HUES48 (cell line): ENCODE results near the gene CDC42EP1.
"Not testable (repeated sequence)": the region's sequence is repeated elsewhere in the genome, so short reads cannot be mapped to it uniquely, and the experiment has no call there.

Experiments used
- H3K27ac ChIP-seq: one replicate; pipeline ENCODE4 v1.7.0; 2013; ENCODE audit warnings: low read depth, low read length, inconsistent platforms
- H3K27me3 ChIP-seq: 2 replicates; pipeline ENCODE4 v1.6.1; 2013; ENCODE audit warnings: mild to moderate bottlenecking, low read length; ENCODE audit not compliant: control insufficient read depth, insufficient read depth
- H3K36me3 ChIP-seq: 2 replicates; pipeline ENCODE4 v1.6.1; 2013; ENCODE audit warnings: low read length; ENCODE audit not compliant: control insufficient read depth, insufficient read depth
- H3K4me1 ChIP-seq: 2 replicates; pipeline ENCODE4 v1.6.1; 2013; ENCODE audit warnings: mild to moderate bottlenecking, low read length; ENCODE audit not compliant: control insufficient read depth, insufficient read depth
- H3K4me3 ChIP-seq: 2 replicates; pipeline ENCODE4 v1.5.1; 2013; ENCODE audit warnings: mild to moderate bottlenecking, low read depth, low read length
- H3K9ac ChIP-seq: 2 replicates; pipeline ENCODE4 v1.6.1; 2013; ENCODE audit warnings: mild to moderate bottlenecking, low read depth, low read length, moderate library complexity
- H3K9me3 ChIP-seq: 2 replicates; pipeline ENCODE4 v1.6.1; 2013; ENCODE audit warnings: low read length; ENCODE audit not compliant: control insufficient read depth, insufficient read depth

The CDC42EP1 gene

GRCh38 chr22:37608477-37609239 lies 48.4 kb downstream of the CDC42EP1 start, which contains the start of gene GGA1:
GGA1 (plus strand) TSS chr22:37608834; CDS start chr22:37608861, 27 bp downstream.
- no peaks in the 10 kb centered on the region for H3K36me3 ChIP-seq
- no peaks in the 10 kb centered on the region for H3K4me1 ChIP-seq
- peak within 1 kb of the TSS; percentile 100 for H3K27ac ChIP-seq
- peak within 1 kb of the TSS; percentile 86 for H3K4me3 ChIP-seq
- no peaks in the 10 kb centered on the region for H3K27me3 ChIP-seq
- peak within 1 kb of the TSS; percentile 95 for H3K9ac ChIP-seq
- H3K9me3 ChIP-seq = no peaks in the 10 kb centered on the region

- peak overlapping the region; percentile 86 for H3K4me3 ChIP-seq
- H3K9me3 ChIP-seq = no peaks in the 10 kb centered on the region
- no peaks in the 10 kb centered on the region for H3K27me3 ChIP-seq
- peak overlapping the region; percentile 100 for H3K27ac ChIP-seq
- H3K4me1 ChIP-seq = no peaks in the 10 kb centered on the region
- no peaks in the 10 kb centered on the region; the same call in 1 of the 2 replicates for H3K36me3 ChIP-seq
- H3K9ac ChIP-seq = peak overlapping the region; percentile 33
Measured at GRCh38 chr22:37609240-37610152, 49.2 kb downstream of the CDC42EP1 start.

GRCh38 chr22:37610153-37610475 lies 49.8 kb downstream of the CDC42EP1 start:
- H3K4me3 ChIP-seq = peak overlapping the region; percentile 86
- not testable (repeated sequence) for H3K9me3 ChIP-seq, H3K36me3 ChIP-seq, H3K9ac ChIP-seq, H3K4me1 ChIP-seq, H3K27ac ChIP-seq, H3K27me3 ChIP-seq

GRCh38 chr22:37610480-37611129 lies 50.3 kb downstream of the CDC42EP1 start:
- H3K9me3 ChIP-seq = no peaks in the 10 kb centered on the region
- no peak overlapping the region for H3K27ac ChIP-seq
- H3K36me3 ChIP-seq = peaks cover 3% of the 10 kb centered on the region; the same call in 1 of the 2 replicates
- no peak overlapping the region for H3K9ac ChIP-seq
- no peaks in the 10 kb centered on the region for H3K4me1 ChIP-seq
- no peaks in the 10 kb centered on the region for H3K27me3 ChIP-seq
- no peak overlapping the region for H3K4me3 ChIP-seq

- Histone ChIP-seq H3K36me3 (peaks cover 6% of the 10 kb centered on the region; the same call in 1 of the 2 replicates), H3K9me3 (no peaks in the 10 kb centered on the region), H3K4me1 (no peaks in the 10 kb centered on the region), H3K27ac (no peak overlapping the region), H3K27me3 (no peaks in the 10 kb centered on the region), H3K9ac (no peak overlapping the region), H3K4me3 (no peak overlapping the region)
Measured at GRCh38 chr22:37611207-37611606, 50.9 kb downstream of the CDC42EP1 start.

- no peaks in the 10 kb centered on the region for H3K9me3 ChIP-seq
- H3K36me3 ChIP-seq = peaks cover 49% of the 10 kb centered on the region
- no peaks in the 10 kb centered on the region for H3K4me1 ChIP-seq
- H3K9ac ChIP-seq = no peak overlapping the region
- no peak overlapping the region for H3K27ac ChIP-seq
- H3K4me3 ChIP-seq = no peak overlapping the region
- H3K27me3 ChIP-seq = no peaks in the 10 kb centered on the region
Measured at GRCh38 chr22:37616201-37617083, 56.2 kb downstream of the CDC42EP1 start.

- Histone ChIP-seq H3K27me3 (no peaks in the 10 kb centered on the region), H3K9ac (no peak overlapping the region), H3K36me3 (peaks cover 55% of the 10 kb centered on the region)
Measured at GRCh38 chr22:37617431-37617830, 57.2 kb downstream of the CDC42EP1 start.

GRCh38 chr22:37618072-37618656 lies 57.9 kb downstream of the CDC42EP1 start:
- H3K36me3 ChIP-seq = peaks cover 60% of the 10 kb centered on the region
- no peaks in the 10 kb centered on the region for H3K27me3 ChIP-seq
- no peaks in the 10 kb centered on the region for H3K4me1 ChIP-seq
- H3K27ac ChIP-seq = no peak overlapping the region
- H3K4me3 ChIP-seq = no peak overlapping the region
- H3K9ac ChIP-seq = no peak overlapping the region
- H3K9me3 ChIP-seq = no peaks in the 10 kb centered on the region

More at GRCh38 chr22:37617431-37617830, 57.2 kb downstream of the CDC42EP1 start:
- H3K4me3 ChIP-seq = no peak overlapping the region
- H3K9me3 ChIP-seq = no peaks in the 10 kb centered on the region
- H3K4me1 ChIP-seq = no peaks in the 10 kb centered on the region
- no peak overlapping the region for H3K27ac ChIP-seq

GRCh38 chr22:37618674-37619073 lies 58.4 kb downstream of the CDC42EP1 start:
- peaks cover 60% of the 10 kb centered on the region for H3K36me3 ChIP-seq
- no peaks in the 10 kb centered on the region for H3K27me3 ChIP-seq
- peaks cover under 1% of the 10 kb centered on the region for H3K4me1 ChIP-seq
- no peak overlapping the region for H3K9ac ChIP-seq
- H3K27ac ChIP-seq = no peak overlapping the region
- no peaks in the 10 kb centered on the region for H3K9me3 ChIP-seq
- no peak overlapping the region for H3K4me3 ChIP-seq
